Astrocyte (in vitro differentiated cells and primary cell): ENCODE data around the gene CCDC57. TPM values are rescaled to one million over a fixed set of nuclear protein-coding genes. Genes with fewer than 3 reads are reported as not detected.

Experiments used
- DNase-seq: peaks from one replicate; pipeline ENCODE4 v3.0.0-alpha.2; 2010; ENCODE audit warnings: low read depth
- FAIRE-seq: peaks from 2 replicates; lab custom pipeline; 2011; peaks lifted over from hg19 to GRCh38; lab: Jason Lieb, UNC
- H2AFZ ChIP-seq: 2 replicates; pipeline ENCODE4 v1.6.0; 2012; ENCODE audit warnings: low read depth, low read length, inconsistent platforms
- H3K27ac ChIP-seq: 2 replicates; pipeline ENCODE4 v1.5.1; 2011; ENCODE audit warnings: low read depth, low read length, inconsistent platforms
- H3K27me3 ChIP-seq: 2 replicates; pipeline ENCODE4 v1.6.0; 2011; ENCODE audit warnings: low read length, inconsistent platforms; ENCODE audit not compliant: insufficient read depth
- H3K36me3 ChIP-seq: 2 replicates; pipeline ENCODE4 v1.5.1; 2011; ENCODE audit warnings: low read length, inconsistent platforms; ENCODE audit not compliant: insufficient read depth
- H3K4me1 ChIP-seq: 2 replicates; pipeline ENCODE4 v1.5.1; 2011; ENCODE audit warnings: low read length, inconsistent platforms; ENCODE audit not compliant: insufficient read depth
- H3K4me2 ChIP-seq: 2 replicates; pipeline ENCODE4 v1.6.0; 2012; ENCODE audit warnings: low read length, inconsistent platforms
- H3K4me3 ChIP-seq: 2 replicates; pipeline ENCODE4 v1.5.1; 2011; ENCODE audit warnings: low read depth, mild to moderate bottlenecking, low read length, inconsistent platforms; ENCODE audit not compliant: insufficient read depth
- H3K79me2 ChIP-seq: 2 replicates; pipeline ENCODE4 v1.6.0; 2012; ENCODE audit warnings: mild to moderate bottlenecking, low read length, inconsistent platforms; ENCODE audit not compliant: insufficient read depth
- H3K9ac ChIP-seq: 2 replicates; pipeline ENCODE4 v1.6.0; 2012; ENCODE audit warnings: mild to moderate bottlenecking, low read length, inconsistent platforms
- H3K9me3 ChIP-seq: 2 replicates; pipeline ENCODE4 v1.5.1; 2012; ENCODE audit warnings: low read depth, mild to moderate bottlenecking, low read length, inconsistent platforms; ENCODE audit not compliant: insufficient read depth
- H4K20me1 ChIP-seq: 2 replicates; pipeline ENCODE4 v1.6.0; 2012; ENCODE audit warnings: low read length, inconsistent platforms; ENCODE audit not compliant: insufficient read depth
- H3K27ac Mint-ChIP-seq: one replicate; pipeline ENCODE4 v1.8.0; 2021; ENCODE audit warnings: mild to moderate bottlenecking, mixed read lengths; ENCODE audit not compliant: unreplicated experiment
- H3K27me3 Mint-ChIP-seq: one replicate; pipeline ENCODE4 v1.8.0; 2021; ENCODE audit warnings: low read depth, mixed read lengths; ENCODE audit not compliant: unreplicated experiment
- H3K36me3 Mint-ChIP-seq: one replicate; pipeline ENCODE4 v1.8.0; 2021; ENCODE audit warnings: low read depth, mixed read lengths; ENCODE audit not compliant: unreplicated experiment
- H3K4me1 Mint-ChIP-seq: one replicate; pipeline ENCODE4 v1.8.0; 2021; ENCODE audit warnings: low read depth, mixed read lengths; ENCODE audit not compliant: unreplicated experiment
- H3K4me3 Mint-ChIP-seq: one replicate; pipeline ENCODE4 v1.8.0; 2021; ENCODE audit warnings: mild to moderate bottlenecking, moderate library complexity, mixed read lengths; ENCODE audit not compliant: unreplicated experiment
- H3K9me3 Mint-ChIP-seq: one replicate; pipeline ENCODE4 v1.8.0; 2021; ENCODE audit warnings: mild to moderate bottlenecking, mixed read lengths; ENCODE audit not compliant: unreplicated experiment
- CTCF ChIP-seq: IDR thresholded peaks from 2 replicates; pipeline ENCODE4 v1.5.1; 2011; ENCODE audit warnings: low read depth, mild to moderate bottlenecking, inconsistent platforms, low read length, moderate library complexity; ENCODE audit not compliant: insufficient read depth
- EZH2 ChIP-seq: IDR thresholded peaks from 2 replicates; pipeline ENCODE4 v1.6.1; 2012; ENCODE audit warnings: mild to moderate bottlenecking, low read length, inconsistent platforms; ENCODE audit not compliant: insufficient read depth
- total RNA-seq: library from RNA; stranded (reverse); gene quantifications from 2 replicates; pipeline ENCODE4 v1.2.1, GENCODE V29; 2021

The CCDC57 gene
- total RNA-seq, 1 donor from 2014 or later: 20.4 TPM

GRCh38 chr17:82081546-82081945, 131.1 kb downstream of the CCDC57 start:
- H3K27ac ChIP-seq: no peak overlapping the region
- Mint-ChIP-seq H3K36me3 (peaks cover 2% of the 10 kb centered on the region), H3K27ac (no peak overlapping the region), H3K27me3 (no peaks in the 10 kb centered on the region), H3K9me3 (no peaks in the 10 kb centered on the region), H3K4me3 (no peak overlapping the region), H3K4me1 (no peaks in the 10 kb centered on the region)
- no peaks in the 10 kb centered on the region for H3K27me3 ChIP-seq
- H3K79me2 ChIP-seq: no peaks in the 10 kb centered on the region
- H3K4me3 ChIP-seq: no peak overlapping the region
- H3K4me1 ChIP-seq: no peaks in the 10 kb centered on the region
- no peak overlapping the region for H3K4me2 ChIP-seq
- TF ChIP-seq CTCF: no peak
- no peak for TF ChIP-seq EZH2
- H4K20me1 ChIP-seq: peaks cover 64% of the 10 kb centered on the region
- no peak for FAIRE-seq
- no peaks in the 10 kb centered on the region for H3K36me3 ChIP-seq
- DNase-seq: no peak
- no peaks in the 10 kb centered on the region for H3K9me3 ChIP-seq
- no peak overlapping the region for H2AFZ ChIP-seq
- H3K9ac ChIP-seq: no peak overlapping the region

- Histone ChIP-seq H4K20me1 (peaks cover 58% of the 10 kb centered on the region), H3K36me3 (no peaks in the 10 kb centered on the region), H3K4me1 (no peaks in the 10 kb centered on the region), H3K9ac (no peak overlapping the region), H3K9me3 (no peaks in the 10 kb centered on the region), H3K4me2 (no peak overlapping the region), H3K27ac (no peak overlapping the region), H3K4me3 (no peak overlapping the region), H2AFZ (no peak overlapping the region), H3K79me2 (no peaks in the 10 kb centered on the region), H3K27me3 (no peaks in the 10 kb centered on the region)
- TF ChIP-seq CTCF (no peak), EZH2 (no peak)
- Mint-ChIP-seq H3K4me1 (no peaks in the 10 kb centered on the region), H3K36me3 (peaks cover 2% of the 10 kb centered on the region), H3K9me3 (no peaks in the 10 kb centered on the region), H3K27ac (no peak overlapping the region), H3K27me3 (no peaks in the 10 kb centered on the region), H3K4me3 (no peak overlapping the region)
- no peak for FAIRE-seq
- no peak for DNase-seq
Measured at GRCh38 chr17:82080789-82081464, 131.7 kb downstream of the CCDC57 start.

- no peak overlapping the region for H3K27ac Mint-ChIP-seq
- H3K4me3 Mint-ChIP-seq: no peak overlapping the region
- H3K27me3 ChIP-seq: no peaks in the 10 kb centered on the region
- TF ChIP-seq EZH2 (no peak), CTCF (no peak)
- no peak overlapping the region for H3K4me3 ChIP-seq
- no peaks in the 10 kb centered on the region for H3K9me3 ChIP-seq
- H3K27me3 Mint-ChIP-seq: no peaks in the 10 kb centered on the region
- H3K36me3 Mint-ChIP-seq: peaks cover 2% of the 10 kb centered on the region
- no peaks in the 10 kb centered on the region for H3K4me1 Mint-ChIP-seq
- H3K9me3 Mint-ChIP-seq: no peaks in the 10 kb centered on the region
- no peaks in the 10 kb centered on the region for H3K36me3 ChIP-seq
- no peak overlapping the region for H3K9ac ChIP-seq
- H3K79me2 ChIP-seq: no peaks in the 10 kb centered on the region
- DNase-seq: no peak
- H2AFZ ChIP-seq: no peak overlapping the region
- no peak for FAIRE-seq
- H4K20me1 ChIP-seq: peaks cover 52% of the 10 kb centered on the region
- H3K4me2 ChIP-seq: no peak overlapping the region
- no peaks in the 10 kb centered on the region for H3K4me1 ChIP-seq
- no peak overlapping the region for H3K27ac ChIP-seq
Measured at GRCh38 chr17:82080048-82080788, 132.4 kb downstream of the CCDC57 start.
